HepG2 (cell line): ENCODE results near the gene TMEM53. TPM values are rescaled to one million over a fixed set of nuclear protein-coding genes. Genes with fewer than 3 reads are reported as not detected.

Experiments used
- ATAC-seq: fragments of 200-7000 bp; cut with Tn5 transposase; 3 replicates; pipeline ENCODE4 v1.9.1; 2020; ENCODE audit warnings: mild to moderate bottlenecking, moderate library complexity
- BruUV-seq: library from RNA; stranded (reverse); fragments of 400-500 nt; replicated peaks from 2 replicates; lab custom pipeline; 2021; lab: Mats Ljungman, UMichigan
- CTCF ChIA-PET: fragments of 300-600 bp; formaldehyde crosslinking; extraction: SDS; loops from one replicate; lab custom pipeline; 2021; ENCODE audit warnings: low total read pairs, inconsistent platforms, low intra/inter-chr PET ratio; lab: Yijun Ruan, JAX
- POLR2A ChIA-PET: fragments of 350-600 bp; sonication (Branson Sonifier 250); formaldehyde crosslinking; loops from one replicate; lab custom pipeline; 2020; ENCODE audit warnings: antibody characterized with exemption, inconsistent platforms; lab: Yijun Ruan, JAX
- DNase-seq: peaks from one replicate; pipeline ENCODE4 v3.0.0-alpha.2; 2015; ENCODE audit warnings: low spot score
- FAIRE-seq: peaks from 3 replicates; lab custom pipeline; 2011; peaks lifted over from hg19 to GRCh38; lab: Jason Lieb, UNC
- H2AFZ ChIP-seq: one replicate; pipeline ENCODE4 v1.6.1; 2011; ENCODE audit warnings: low read length, inconsistent platforms
- H3K27ac ChIP-seq: fragments of 300-600 bp; 3 replicates; pipeline ENCODE4 v1.8.0; 2011; ENCODE audit warnings: mixed run types, mild to moderate bottlenecking, mixed read lengths, low read length, inconsistent platforms; ENCODE audit not compliant: insufficient read depth; ENCODE audit errors: extremely low read length
- H3K27me3 ChIP-seq, 2 experiments: fragments of 200-600 bp in 1 of 2; 2 replicates in 1 of 2; 3 replicates in 1 of 2; pipeline versions ENCODE4 v1.6.0 to v1.8.0; 2011; ENCODE audit warnings: low read length in 2 of 2, mild to moderate bottlenecking in 2 of 2, moderate library complexity in 2 of 2, inconsistent platforms in 1 of 2; ENCODE audit not compliant: insufficient read depth in 2 of 2, control insufficient read depth in 1 of 2
- H3K36me3 ChIP-seq, 2 experiments: fragments of 200-600 bp in 1 of 2; replicated peaks in 1 of 2; 2 replicates in 1 of 2; 3 replicates in 1 of 2; pipeline versions ENCODE4 v1.5.1 to v1.8.0; 2011; ENCODE audit warnings: low read length in 2 of 2, inconsistent platforms in 1 of 2; ENCODE audit not compliant: insufficient read depth in 2 of 2, control insufficient read depth in 1 of 2
- H3K4me1 ChIP-seq: 2 replicates; pipeline ENCODE4 v1.5.1; 2012; ENCODE audit warnings: low read length, inconsistent platforms; ENCODE audit not compliant: insufficient read depth
- H3K4me2 ChIP-seq: 2 replicates; pipeline ENCODE4 v1.6.0; 2011; ENCODE audit warnings: low read depth, low read length, inconsistent platforms
- H3K4me3 ChIP-seq, 3 experiments: fragments of 200-600 bp in 1 of 3; sonication (generic), shearing (Covaris generic) in 1 of 3; replicated peaks in 1 of 3; 2 replicates each; pipeline ENCODE4 v1.5.1; 2011 to 2016; ENCODE audit warnings: low read length in 3 of 3, inconsistent platforms in 2 of 3, low read depth in 2 of 3, mild to moderate bottlenecking in 2 of 3, control low read depth in 1 of 3, mixed read lengths in 1 of 3; ENCODE audit not compliant: insufficient read depth in 1 of 3
- H3K79me2 ChIP-seq: one replicate; pipeline ENCODE4 v1.6.1; 2011; ENCODE audit warnings: low read length, inconsistent platforms; ENCODE audit not compliant: insufficient read depth
- H3K9ac ChIP-seq: 2 replicates; pipeline ENCODE4 v1.6.0; 2011; ENCODE audit warnings: mild to moderate bottlenecking, low read depth, low read length, inconsistent platforms; ENCODE audit not compliant: insufficient read depth
- H3K9me3 ChIP-seq: 2 replicates; pipeline ENCODE4 v1.5.1; 2012; ENCODE audit warnings: mild to moderate bottlenecking, low read length
- H4K20me1 ChIP-seq: 2 replicates; pipeline ENCODE4 v1.6.0; 2011; ENCODE audit warnings: inconsistent platforms, mild to moderate bottlenecking, low read length, moderate library complexity; ENCODE audit not compliant: insufficient read depth
- CREB1 ChIP-seq, 2 experiments: fragments of 450-650 bp in 1 of 2; IDR thresholded peaks; 2 replicates each; pipeline ENCODE4 v1.6.1; 2016 to 2017; ENCODE audit warnings: control low read depth in 1 of 2, mild to moderate bottlenecking in 1 of 2, missing compliant biosample characterization in 1 of 2, missing genetic modification characterization in 1 of 2
- EP300 ChIP-seq, 3 experiments: sonication (generic) in 1 of 3; formaldehyde crosslinking in 1 of 3; IDR thresholded peaks; 2 replicates each; pipeline versions ENCODE4 v1.5.1 to v1.6.1; 2011 to 2020; ENCODE audit warnings: low read depth in 2 of 3, low read length in 2 of 3, borderline replicate concordance in 1 of 3, improper control_type of control experiment in 1 of 3, mild to moderate bottlenecking in 1 of 3, missing genetic modification reagents in 1 of 3, moderate library complexity in 1 of 3
- FOXA3 ChIP-seq: IDR thresholded peaks from 2 replicates; pipeline ENCODE4 v1.6.1; 2016; ENCODE audit warnings: missing genetic modification reagents, missing compliant biosample characterization
- HNF1A ChIP-seq, 2 experiments: sonication (generic) in 1 of 2; formaldehyde crosslinking in 1 of 2; IDR thresholded peaks; 2 replicates each; pipeline versions ENCODE4 v1.4.0 to v1.6.1; 2016 to 2020; ENCODE audit warnings: borderline replicate concordance in 1 of 2, low read depth in 1 of 2, mild to moderate bottlenecking in 1 of 2, missing genetic modification reagents in 1 of 2
- IKZF4 ChIP-seq: sonication (generic); formaldehyde crosslinking; IDR thresholded peaks from 2 replicates; pipeline ENCODE4 v1.5.1; 2020; ENCODE audit warnings: borderline replicate concordance, mild to moderate bottlenecking, low read depth, missing genetic modification reagents; ENCODE audit errors: not compliant biosample characterization
- KMT2A ChIP-seq: sonication (generic); formaldehyde crosslinking; IDR thresholded peaks from 2 replicates; pipeline ENCODE4 v1.4.0; 2020; ENCODE audit warnings: missing genetic modification reagents
- MIXL1 ChIP-seq: IDR thresholded peaks from 2 replicates; pipeline ENCODE4 v1.6.1; 2016
- PAWR ChIP-seq: sonication (generic); formaldehyde crosslinking; IDR thresholded peaks from 2 replicates; pipeline ENCODE4 v1.4.0; 2020; ENCODE audit warnings: missing genetic modification reagents, mild to moderate bottlenecking, borderline replicate concordance
- SNAPC2 ChIP-seq: sonication (generic); formaldehyde crosslinking; IDR thresholded peaks from 2 replicates; pipeline ENCODE4 v1.8.1; 2022; ENCODE audit warnings: mild to moderate bottlenecking, missing genetic modification reagents
- SOX6 ChIP-seq, 2 experiments: fragments of 450-650 bp in 1 of 2; sonication (generic) in 1 of 2; formaldehyde crosslinking in 1 of 2; IDR thresholded peaks; 2 replicates each; pipeline versions ENCODE4 v1.4.0 to v1.6.1; 2017 to 2020; ENCODE audit warnings: antibody characterized with exemption in 1 of 2, mild to moderate bottlenecking in 1 of 2, missing genetic modification reagents in 1 of 2
- TGIF2 ChIP-seq: IDR thresholded peaks from 2 replicates; pipeline ENCODE4 v1.6.1; 2016; ENCODE audit warnings: control low read depth, missing compliant biosample characterization
- ZBTB10 ChIP-seq: sonication (generic); formaldehyde crosslinking; IDR thresholded peaks from 2 replicates; pipeline ENCODE4 v1.4.0; 2020; ENCODE audit warnings: missing genetic modification reagents, borderline replicate concordance
- ZFP1 ChIP-seq: IDR thresholded peaks from 2 replicates; pipeline ENCODE4 v1.6.1; 2016
- ZNF557 ChIP-seq: sonication (generic); formaldehyde crosslinking; IDR thresholded peaks from 2 replicates; pipeline ENCODE4 v1.4.0; 2020; ENCODE audit warnings: missing genetic modification reagents
- WGBS: methylation state at CpG from one replicate; pipeline ENCODE4 v1.1.6; 2017; ENCODE audit warnings: low lambda C conversion rate; 5-methylcytosine and 5-hydroxymethylcytosine counted together
- in situ Hi-C: cut with HindIII; loops from 2 replicates; pipeline ENCODE4 v1.10.0; 2017; ENCODE audit warnings: low pct_unique_long_range_greater_than_20kb; ENCODE audit not compliant: extremely low pct_ligation_motif_present
- intact Hi-C: fragments of 100-400 bp; cut with micrococcal nuclease; formaldehyde crosslinking; loops from one replicate; pipeline ENCODE4 v1.10.0; 2022; ENCODE audit not compliant: unreplicated experiment
- polyA plus RNA-seq, 8 experiments: library from polyadenylated mRNA; depleted of rRNA in 3 of 8; stranded (reverse) in 7 of 8; unstranded in 1 of 8; fragments of >200 nt; fragmentation: Illumina TruSeq in 4 of 8; extraction: Trizol in 4 of 8; gene quantifications; 2 replicates each; pipeline versions ENCODE4 v1.2.1 to v1.2.3, GENCODE V29; 2011 to 2016; ENCODE audit warnings: low read depth in 4 of 8, missing spikeins in 1 of 8, mixed read lengths in 1 of 8; ENCODE audit not compliant: insufficient read depth in 1 of 8
- total RNA-seq, 5 experiments: library from RNA; depleted of rRNA; stranded (reverse); fragments of >200 nt; fragmentation: Illumina TruSeq; extraction: Trizol; gene quantifications; 2 replicates each; pipeline ENCODE4 v1.2.3, GENCODE V29; 2016; ENCODE audit warnings: low read depth in 1 of 5

The TMEM53 gene
- total and polyA plus RNA-seq, 2 of the 13 experiments (the other 11 are each of a cell fraction or from before 2014, with no cell fraction given), result 12.6 to 20.2 TPM

GRCh38 chr1:44705470-44705869, 31.2 kb upstream of the TMEM53 start (continued):
- no peak for TF ChIP-seq ZBTB10 (CRISPR knock-in tag)
- no peak for TF ChIP-seq TGIF2 (CRISPR knock-in tag)
- no peak for TF ChIP-seq ZNF557 (CRISPR knock-in tag)
- TF ChIP-seq ZFP1 (CRISPR knock-in tag), result no peak
- no peak for TF ChIP-seq PAWR (CRISPR knock-in tag)

GRCh38 chr1:44701141-44701573, 26.9 kb upstream of the TMEM53 start:
- ChIA-PET POLR2A (interaction anchor here (0.5 to 4.2 kb wide), 6 partner anchors 20 to 68 kb away, joined by 3 to 20 read pairs (median 4); partner anchors contain the start of genes ARMH1, RNU5D-1 and TMEM53), CTCF (no interaction called here)
- BruUV-seq, result no TSS peak
- WGBS, result under 1% methylated on average over 7 of the region's 7 CpGs
- Histone ChIP-seq H3K36me3 (no peaks in the 10 kb centered on the region), H3K4me2 (peak overlapping the region; percentile 80), H4K20me1 (no peaks in the 10 kb centered on the region), H3K27me3 (no peaks in the 10 kb centered on the region), H2AFZ (no peak overlapping the region), H3K79me2 (no peaks in the 10 kb centered on the region), H3K4me3 (peak overlapping the region; percentile 26 to 59 (median 29); a peak in 4 of 6 replicates), H3K9me3 (no peaks in the 10 kb centered on the region), H3K27ac (peak overlapping the region; percentile 48), H3K9ac (peak overlapping the region; percentile 20), H3K4me1 (peaks cover 66% of the 10 kb centered on the region)
- ATAC-seq, result peak; percentile 83
- peak; percentile 95 for FAIRE-seq
- intact Hi-C loops, result no loop called here
- DNase-seq, result peak; percentile 83
- in situ Hi-C loops, result no loop called here
- TF ChIP-seq IKZF4 (CRISPR knock-in tag) (no peak), SOX6 (IDR thresholded peaks at IDR 0.05) (no peak), SOX6 (CRISPR knock-in tag; IDR thresholded peaks at IDR 0.05) (peak; percentile 77), FOXA3 (CRISPR knock-in tag) (peak; percentile 95), MIXL1 (CRISPR knock-in tag) (no peak), KMT2A (CRISPR knock-in tag) (no peak), HNF1A (IDR thresholded peaks at IDR 0.05; ENCODE audit: low read depth) (no peak), HNF1A (CRISPR knock-in tag; IDR thresholded peaks at IDR 0.05; ENCODE audit: borderline replicate concordance) (peak; percentile 47; the same call in 1 of the 2 replicates), EP300 (IDR thresholded peaks at IDR 0.05; ENCODE audit: low read depth in 2 of 2, low read length in 2 of 2) (peak in 1 of 2 experiments; percentile 97; a peak in 2 of 4 replicates), EP300 (CRISPR knock-in tag; IDR thresholded peaks at IDR 0.05; ENCODE audit: borderline replicate concordance) (peak; percentile 87), CREB1 (IDR thresholded peaks at IDR 0.05) (no peak), CREB1 (CRISPR knock-in tag; IDR thresholded peaks at IDR 0.05) (peak; percentile 38; the same call in 1 of the 2 replicates), SNAPC2 (CRISPR knock-in tag) (0 out of 2 replicates have a peak, but pooled peaks have one; percentile 50)
